Esophagus squamous epithelium (tissue), 4 donors: ENCODE data around the gene IMPG1.

Experiments used
- POLR2A ChIP-seq, 4 donors: fragments of 450-650 bp; IDR thresholded peaks; one replicate each; pipeline ENCODE4 v1.6.1; 2017; ENCODE audit warnings: antibody characterized with exemption in 4 of 4, mild to moderate bottlenecking in 4 of 4, moderate library complexity in 3 of 4
- TF ChIP-seq, protein P1 (sequence below), 6 experiments: fragments of 450-650 bp in 4 of 6; fragments of 200-600 bp in 2 of 6; sonication (generic) in 2 of 6; IDR thresholded peaks; one replicate each; pipeline ENCODE4 v1.5.1; 2016 to 2019; ENCODE audit warnings: antibody characterized with exemption in 6 of 6, mild to moderate bottlenecking in 4 of 6, moderate library complexity in 4 of 6

DNA sequence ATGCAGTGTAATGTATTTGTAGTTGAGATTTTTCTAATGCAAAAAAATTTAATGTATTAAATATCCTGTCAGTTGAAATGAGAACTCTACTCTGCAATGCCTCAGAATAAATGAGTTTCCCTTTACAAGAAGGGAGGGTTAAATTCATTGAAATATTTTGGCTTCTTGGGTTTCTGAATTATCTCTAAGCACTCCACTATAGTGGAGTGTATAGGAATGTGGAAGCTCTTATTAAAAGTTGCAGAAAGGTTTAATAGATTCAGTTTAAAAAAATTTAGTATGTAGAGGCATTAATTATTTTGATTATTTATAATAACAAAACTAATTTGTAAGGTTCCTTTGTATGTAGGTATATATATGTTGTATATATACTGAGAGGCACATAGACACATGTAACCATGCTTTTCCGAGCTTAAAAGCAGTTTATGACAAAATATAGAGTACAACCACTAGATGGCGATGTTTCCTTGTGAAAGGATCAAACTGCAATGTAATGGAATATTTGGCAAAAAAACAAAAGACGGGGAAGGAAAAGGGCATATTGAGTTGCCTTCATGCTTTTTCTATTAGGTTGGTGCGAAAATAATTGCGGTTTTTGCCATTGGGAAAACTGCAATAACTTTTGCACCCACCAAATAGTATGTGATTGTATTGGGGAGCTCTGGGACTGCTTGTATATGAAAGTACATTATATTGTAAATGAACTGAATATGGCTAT lies 179.2 kb downstream of the IMPG1 start:
- TF ChIP-seq, protein P1, sequence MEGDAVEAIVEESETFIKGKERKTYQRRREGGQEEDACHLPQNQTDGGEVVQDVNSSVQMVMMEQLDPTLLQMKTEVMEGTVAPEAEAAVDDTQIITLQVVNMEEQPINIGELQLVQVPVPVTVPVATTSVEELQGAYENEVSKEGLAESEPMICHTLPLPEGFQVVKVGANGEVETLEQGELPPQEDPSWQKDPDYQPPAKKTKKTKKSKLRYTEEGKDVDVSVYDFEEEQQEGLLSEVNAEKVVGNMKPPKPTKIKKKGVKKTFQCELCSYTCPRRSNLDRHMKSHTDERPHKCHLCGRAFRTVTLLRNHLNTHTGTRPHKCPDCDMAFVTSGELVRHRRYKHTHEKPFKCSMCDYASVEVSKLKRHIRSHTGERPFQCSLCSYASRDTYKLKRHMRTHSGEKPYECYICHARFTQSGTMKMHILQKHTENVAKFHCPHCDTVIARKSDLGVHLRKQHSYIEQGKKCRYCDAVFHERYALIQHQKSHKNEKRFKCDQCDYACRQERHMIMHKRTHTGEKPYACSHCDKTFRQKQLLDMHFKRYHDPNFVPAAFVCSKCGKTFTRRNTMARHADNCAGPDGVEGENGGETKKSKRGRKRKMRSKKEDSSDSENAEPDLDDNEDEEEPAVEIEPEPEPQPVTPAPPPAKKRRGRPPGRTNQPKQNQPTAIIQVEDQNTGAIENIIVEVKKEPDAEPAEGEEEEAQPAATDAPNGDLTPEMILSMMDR (IDR thresholded peaks at IDR 0.05) = peak in 5 of 6 experiments; percentile 29 to 66 (median 46)
- TF ChIP-seq POLR2A (IDR thresholded peaks at IDR 0.05) = no peak
